Endothelial cell of umbilical vein (primary cell): Measurements from ENCODE around the gene XIRP2.

Source experiments
- FOS ChIP-seq: IDR thresholded peaks from 2 replicates; pipeline ENCODE4 v1.6.1; 2011; ENCODE audit warnings: mild to moderate bottlenecking, low read length, moderate library complexity, borderline replicate concordance; ENCODE audit not compliant: insufficient read depth
- POLR2A ChIP-seq: IDR thresholded peaks from 2 replicates; pipeline ENCODE4 v1.6.1; 2012; ENCODE audit warnings: low read depth, mild to moderate bottlenecking, control low read depth, low read length
- POLR2AphosphoS5 ChIP-seq: IDR thresholded peaks from 2 replicates; pipeline ENCODE4 v1.6.1; 2012; ENCODE audit warnings: low read depth, mild to moderate bottlenecking, control low read depth, low read length, moderate library complexity; ENCODE audit not compliant: insufficient read depth
- TF ChIP-seq, protein P1 (sequence below), 2 donors: IDR thresholded peaks; 1 replicate in 1 of 2; 2 replicates in 1 of 2; pipeline ENCODE4 v1.5.1; 2011; ENCODE audit warnings: low read length in 2 of 2, mild to moderate bottlenecking in 2 of 2, moderate library complexity in 2 of 2, control low read depth in 1 of 2, inconsistent platforms in 1 of 2, low read depth in 1 of 2; ENCODE audit not compliant: insufficient read depth in 1 of 2; ENCODE audit errors: extremely low read depth in 1 of 2

DNA sequence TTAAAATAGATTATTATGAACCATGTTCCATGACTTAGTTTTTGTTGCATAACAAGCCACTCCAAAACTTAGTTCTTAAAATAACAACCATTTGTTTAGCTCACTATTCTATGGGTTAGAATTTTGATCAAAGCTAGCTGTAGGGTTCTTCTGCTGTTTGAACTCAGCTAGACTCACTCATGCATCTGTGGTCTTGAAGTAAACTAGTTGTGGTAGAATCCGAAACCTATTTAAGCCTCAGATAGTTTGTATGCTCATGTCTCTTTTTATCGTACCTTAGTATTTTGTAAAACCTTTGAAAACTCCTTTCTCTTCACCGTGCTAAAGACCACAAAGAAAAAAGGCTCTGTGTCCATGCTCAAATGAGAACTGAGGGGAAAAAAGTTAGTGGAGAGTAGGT lies 166.6 kb downstream of the XIRP2 start:
- TF ChIP-seq, protein P1, sequence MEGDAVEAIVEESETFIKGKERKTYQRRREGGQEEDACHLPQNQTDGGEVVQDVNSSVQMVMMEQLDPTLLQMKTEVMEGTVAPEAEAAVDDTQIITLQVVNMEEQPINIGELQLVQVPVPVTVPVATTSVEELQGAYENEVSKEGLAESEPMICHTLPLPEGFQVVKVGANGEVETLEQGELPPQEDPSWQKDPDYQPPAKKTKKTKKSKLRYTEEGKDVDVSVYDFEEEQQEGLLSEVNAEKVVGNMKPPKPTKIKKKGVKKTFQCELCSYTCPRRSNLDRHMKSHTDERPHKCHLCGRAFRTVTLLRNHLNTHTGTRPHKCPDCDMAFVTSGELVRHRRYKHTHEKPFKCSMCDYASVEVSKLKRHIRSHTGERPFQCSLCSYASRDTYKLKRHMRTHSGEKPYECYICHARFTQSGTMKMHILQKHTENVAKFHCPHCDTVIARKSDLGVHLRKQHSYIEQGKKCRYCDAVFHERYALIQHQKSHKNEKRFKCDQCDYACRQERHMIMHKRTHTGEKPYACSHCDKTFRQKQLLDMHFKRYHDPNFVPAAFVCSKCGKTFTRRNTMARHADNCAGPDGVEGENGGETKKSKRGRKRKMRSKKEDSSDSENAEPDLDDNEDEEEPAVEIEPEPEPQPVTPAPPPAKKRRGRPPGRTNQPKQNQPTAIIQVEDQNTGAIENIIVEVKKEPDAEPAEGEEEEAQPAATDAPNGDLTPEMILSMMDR (IDR thresholded peaks at IDR 0.05; ENCODE audit: extremely low read depth in 1 of 2, insufficient read depth in 1 of 2, low read depth in 1 of 2, low read length in 2 of 2) = no peak
- TF ChIP-seq POLR2A = no peak
- no peak for TF ChIP-seq POLR2AphosphoS5
- TF ChIP-seq FOS = no peak
